Right atrium auricular region (tissue), 2 donors: Measurements from ENCODE around the gene PLXNA2. TPM values are rescaled to one million over a fixed set of nuclear protein-coding genes. Genes with fewer than 3 reads are reported as not detected.

Experiments used
- DNase-seq: peaks from one replicate; pipeline ENCODE4 v3.0.0-alpha.2; 2019; ENCODE audit warnings: low spot score
- H3K27ac ChIP-seq, 2 donors: fragments of 200-600 bp; sonication (generic); 1 replicate in 1 of 2; 2 replicates in 1 of 2; pipeline ENCODE4 v1.5.1; 2016 to 2019
- H3K27me3 ChIP-seq, 2 donors: fragments of 200-600 bp; sonication (generic); one replicate each; pipeline versions ENCODE4 v1.5.1 to v1.6.0; 2017 to 2019
- H3K36me3 ChIP-seq: fragments of 200-600 bp; sonication (generic); one replicate; pipeline ENCODE4 v1.5.1; 2016
- H3K4me1 ChIP-seq, 2 donors: fragments of 200-600 bp; sonication (generic); one replicate each; pipeline versions ENCODE4 v1.5.1 to v1.6.0; 2017 to 2019
- H3K4me3 ChIP-seq, 2 donors: fragments of 200-600 bp; sonication (generic); 1 replicate in 1 of 2; 2 replicates in 1 of 2; pipeline ENCODE4 v1.5.1; 2017 to 2019; ENCODE audit warnings: mild to moderate bottlenecking in 1 of 2, moderate library complexity in 1 of 2
- H3K9me3 ChIP-seq, 2 donors: fragments of 200-600 bp; sonication (generic); one replicate each; pipeline ENCODE4 v1.5.1; 2019
- total RNA-seq, 2 donors: library from RNA; depleted of rRNA; stranded (reverse); fragments of >200 nt; gene quantifications; one replicate each; pipeline ENCODE4 v1.1.0, GENCODE V29; 2016
- TF ChIP-seq, protein P1 (sequence below), 2 donors: fragments of 200-600 bp; sonication (generic); IDR thresholded peaks; one replicate each; pipeline ENCODE4 v1.5.1; 2019; ENCODE audit warnings: antibody characterized with exemption in 2 of 2

The PLXNA2 gene
- total RNA-seq, 2 donors from 2014 or later: 10.8 to 23.8 TPM

DNA sequence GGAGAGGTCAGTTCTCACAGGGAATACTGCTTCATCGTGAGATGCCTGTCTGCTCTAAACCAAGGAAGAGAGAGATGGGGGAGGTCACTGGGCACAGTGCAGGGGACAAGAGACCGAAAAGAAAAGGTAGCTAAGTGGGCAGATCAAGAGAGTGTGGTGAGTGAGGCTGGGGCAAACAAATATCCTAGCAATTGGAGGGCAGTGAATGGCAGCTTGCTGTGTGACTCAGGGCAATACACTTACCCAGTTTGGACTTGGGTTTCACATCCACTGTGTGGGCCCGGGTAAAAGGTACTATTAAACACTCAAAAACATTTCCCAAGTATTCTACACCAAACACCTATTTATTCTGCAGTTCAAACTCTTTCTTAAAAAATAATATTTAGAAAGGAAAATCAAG, 10.2 kb downstream of the PLXNA2 start:
- no peak for DNase-seq
- no peaks in the 10 kb centered on the region for H3K27me3 ChIP-seq
- TF ChIP-seq, protein P1, sequence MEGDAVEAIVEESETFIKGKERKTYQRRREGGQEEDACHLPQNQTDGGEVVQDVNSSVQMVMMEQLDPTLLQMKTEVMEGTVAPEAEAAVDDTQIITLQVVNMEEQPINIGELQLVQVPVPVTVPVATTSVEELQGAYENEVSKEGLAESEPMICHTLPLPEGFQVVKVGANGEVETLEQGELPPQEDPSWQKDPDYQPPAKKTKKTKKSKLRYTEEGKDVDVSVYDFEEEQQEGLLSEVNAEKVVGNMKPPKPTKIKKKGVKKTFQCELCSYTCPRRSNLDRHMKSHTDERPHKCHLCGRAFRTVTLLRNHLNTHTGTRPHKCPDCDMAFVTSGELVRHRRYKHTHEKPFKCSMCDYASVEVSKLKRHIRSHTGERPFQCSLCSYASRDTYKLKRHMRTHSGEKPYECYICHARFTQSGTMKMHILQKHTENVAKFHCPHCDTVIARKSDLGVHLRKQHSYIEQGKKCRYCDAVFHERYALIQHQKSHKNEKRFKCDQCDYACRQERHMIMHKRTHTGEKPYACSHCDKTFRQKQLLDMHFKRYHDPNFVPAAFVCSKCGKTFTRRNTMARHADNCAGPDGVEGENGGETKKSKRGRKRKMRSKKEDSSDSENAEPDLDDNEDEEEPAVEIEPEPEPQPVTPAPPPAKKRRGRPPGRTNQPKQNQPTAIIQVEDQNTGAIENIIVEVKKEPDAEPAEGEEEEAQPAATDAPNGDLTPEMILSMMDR (IDR thresholded peaks at IDR 0.05): no peak
- H3K4me3 ChIP-seq: no peak overlapping the region
- H3K9me3 ChIP-seq: no peaks in the 10 kb centered on the region
- H3K4me1 ChIP-seq: peaks cover 0 to 72% of the 10 kb centered on the region in 2 donors
- peak overlapping the region in 1 of 2 donors; percentile 13 for H3K27ac ChIP-seq
- H3K36me3 ChIP-seq: no peaks in the 10 kb centered on the region

DNA sequence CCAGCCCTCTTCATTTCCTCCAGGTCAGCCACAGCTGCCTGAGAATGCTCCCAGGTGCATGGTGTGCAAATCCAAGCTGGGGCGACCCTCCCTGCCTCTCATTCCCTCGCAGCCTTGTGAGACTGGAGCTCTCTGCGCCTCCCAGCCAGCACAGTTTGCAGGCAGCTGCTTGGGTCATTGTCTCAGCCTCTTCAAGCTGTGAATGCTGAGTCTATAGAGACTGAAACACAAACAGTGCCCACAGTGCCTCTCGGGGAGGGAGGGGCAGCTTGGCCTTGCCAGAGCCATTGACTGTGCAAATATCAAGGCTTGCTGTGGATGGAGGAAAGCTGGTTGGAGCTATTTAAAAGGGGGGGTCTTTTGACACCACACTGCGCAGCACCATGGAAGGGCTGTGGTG, 10.6 kb downstream of the PLXNA2 start:
- Histone ChIP-seq H3K4me1 (peaks cover 0 to 68% of the 10 kb centered on the region in 2 donors), H3K36me3 (no peaks in the 10 kb centered on the region), H3K4me3 (no peak overlapping the region), H3K27ac (peak overlapping the region in 1 of 2 donors; percentile 13), H3K9me3 (no peaks in the 10 kb centered on the region), H3K27me3 (no peaks in the 10 kb centered on the region)
- TF ChIP-seq, protein P1 (IDR thresholded peaks at IDR 0.05): no peak
- no peak for DNase-seq

DNA sequence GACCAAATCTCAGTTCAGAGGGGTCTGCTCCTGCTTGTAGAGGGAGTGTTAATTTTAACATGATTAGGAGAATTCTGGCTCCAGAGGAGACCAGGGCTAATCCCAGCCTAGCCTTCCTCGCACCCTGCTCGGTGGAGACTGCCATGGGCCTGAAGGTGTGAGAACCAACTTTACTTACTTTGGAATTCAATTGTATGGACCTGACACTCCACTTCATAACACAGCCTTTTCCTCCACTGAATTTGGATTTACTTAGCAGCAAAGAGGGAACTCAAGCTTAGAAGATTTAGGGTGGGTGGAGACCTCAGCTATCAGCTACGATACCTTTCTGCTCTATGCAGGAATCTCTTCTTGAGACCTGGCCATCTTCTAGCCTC, 11.5 kb downstream of the PLXNA2 start:
- H3K4me3 ChIP-seq: no peak overlapping the region
- TF ChIP-seq, protein P1 (IDR thresholded peaks at IDR 0.05): no peak
- no peaks in the 10 kb centered on the region for H3K27me3 ChIP-seq
- H3K9me3 ChIP-seq: no peaks in the 10 kb centered on the region
- no peak for DNase-seq
- H3K4me1 ChIP-seq: peaks cover 0 to 68% of the 10 kb centered on the region in 2 donors
- no peaks in the 10 kb centered on the region for H3K36me3 ChIP-seq
- peak overlapping the region in 1 of 2 donors; percentile 7 for H3K27ac ChIP-seq

DNA sequence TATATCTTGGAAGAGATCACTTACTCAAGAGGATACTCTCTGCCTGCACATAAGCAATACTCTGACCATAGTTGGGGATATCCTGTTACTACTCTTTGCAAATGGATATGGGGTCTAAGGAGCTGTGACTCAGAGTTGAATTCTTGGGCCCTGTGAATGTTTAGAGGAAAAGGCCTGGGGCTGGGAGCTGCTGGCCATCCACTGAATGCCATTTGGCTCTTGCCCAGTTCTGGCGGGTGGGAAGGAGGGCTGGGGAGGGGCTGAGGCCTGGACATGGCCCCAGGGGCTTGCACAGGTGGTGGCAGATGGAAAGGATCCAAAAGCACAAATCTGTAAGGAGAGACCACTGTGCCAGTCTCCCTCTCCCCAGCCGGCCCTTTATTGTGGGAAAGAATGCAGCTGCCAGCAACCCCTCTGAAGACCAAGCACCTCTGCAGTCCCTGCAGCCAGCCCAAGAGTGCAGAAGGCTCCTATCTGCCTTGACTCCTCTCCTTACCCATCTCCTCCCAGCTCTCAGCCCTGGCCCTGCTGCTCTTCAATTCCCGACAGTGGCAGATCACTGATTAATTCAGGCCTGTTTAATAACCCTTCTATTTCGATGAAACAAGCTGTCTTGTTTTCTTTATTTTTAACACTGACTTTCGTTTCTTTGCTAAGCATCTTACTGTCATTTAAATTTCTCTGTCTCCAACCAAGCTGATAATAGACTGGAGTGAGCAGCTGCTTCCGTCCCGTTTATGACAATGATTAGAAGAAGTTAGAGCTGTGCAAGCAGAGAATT, 12.1 kb downstream of the PLXNA2 start:
- Histone ChIP-seq H3K27ac (peak overlapping the region; percentile 1 to 7), H3K4me3 (no peak overlapping the region), H3K4me1 (peaks cover 0 to 68% of the 10 kb centered on the region in 2 donors), H3K9me3 (no peaks in the 10 kb centered on the region), H3K27me3 (no peaks in the 10 kb centered on the region), H3K36me3 (no peaks in the 10 kb centered on the region)
- TF ChIP-seq, protein P1 (IDR thresholded peaks at IDR 0.05): no peak
- DNase-seq: no peak

DNA sequence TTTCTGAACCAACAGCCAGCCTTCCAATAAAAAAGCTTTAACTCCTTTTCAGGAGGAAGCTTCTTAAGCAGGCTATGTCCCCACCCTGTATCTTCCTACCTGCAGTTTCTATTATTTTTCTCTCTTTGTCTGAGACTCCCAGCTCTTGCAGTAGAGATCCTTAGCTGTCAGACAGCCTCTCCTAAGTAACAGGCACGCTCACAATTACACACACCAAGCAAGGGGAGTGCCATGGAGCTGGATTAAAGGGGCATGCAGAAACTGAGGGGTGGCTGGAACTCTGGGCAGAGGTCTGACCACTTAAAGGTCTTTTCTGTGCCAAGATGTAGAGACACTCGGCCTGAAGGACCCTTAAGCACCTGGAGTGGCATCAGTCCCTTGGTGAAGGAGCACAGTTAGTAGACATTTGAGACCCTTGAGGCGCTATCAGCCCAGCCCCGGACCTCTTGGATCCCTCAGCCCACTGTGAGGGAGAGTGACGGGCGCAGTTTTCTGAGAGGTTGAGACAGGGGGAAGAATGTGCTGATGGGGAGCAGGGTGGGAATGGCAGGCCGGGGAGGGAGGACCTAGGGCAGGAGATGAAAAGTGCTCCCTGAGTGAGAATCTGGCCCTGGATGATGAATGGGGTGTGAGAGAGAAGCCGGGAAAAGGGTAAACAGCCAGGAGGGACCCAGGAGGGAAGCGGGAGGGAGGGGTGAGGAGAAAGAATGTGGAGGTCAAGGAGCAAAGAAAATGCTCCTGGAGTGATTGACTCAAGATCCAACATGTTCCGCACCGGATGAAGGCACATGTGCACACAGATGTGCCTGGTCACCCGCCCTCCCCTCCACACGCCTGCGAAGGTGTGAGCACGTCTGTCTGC, 13.3 kb downstream of the PLXNA2 start:
- H3K27ac ChIP-seq: no peak overlapping the region
- no peak for DNase-seq

More for the DNA sequence above, 13.3 kb downstream of the PLXNA2 start:
- H3K4me1 ChIP-seq: peaks cover 0 to 68% of the 10 kb centered on the region in 2 donors
- no peaks in the 10 kb centered on the region for H3K27me3 ChIP-seq
- no peaks in the 10 kb centered on the region for H3K36me3 ChIP-seq
- no peak overlapping the region for H3K4me3 ChIP-seq
- TF ChIP-seq, protein P1 (IDR thresholded peaks at IDR 0.05): no peak
- H3K9me3 ChIP-seq: no peaks in the 10 kb centered on the region
